Activated naive CD4-positive, alpha-beta T cell treated with anti-CD3 and anti-CD28 coated beads, Interleukin-2, amount 50 U/mL, for 24 hours (primary cell): ENCODE measurements around the gene PLB1.
"Not testable (repeated sequence)": the region's sequence is repeated elsewhere in the genome, so short reads cannot be mapped to it uniquely, and the experiment has no call there.

ENCODE experiments used
- H3K27ac Mint-ChIP-seq: one replicate; pipeline ENCODE4 v1.8.0; 2021; ENCODE audit warnings: mild to moderate bottlenecking, mixed read lengths
- H3K27me3 Mint-ChIP-seq: one replicate; pipeline ENCODE4 v1.8.0; 2021; ENCODE audit warnings: mixed read lengths
- H3K36me3 Mint-ChIP-seq: one replicate; pipeline ENCODE4 v1.8.0; 2021; ENCODE audit warnings: mixed read lengths
- H3K4me1 Mint-ChIP-seq: one replicate; pipeline ENCODE4 v1.8.0; 2021; ENCODE audit warnings: mixed read lengths
- H3K4me3 Mint-ChIP-seq: one replicate; pipeline ENCODE4 v1.8.0; 2021; ENCODE audit warnings: mild to moderate bottlenecking, mixed read lengths
- H3K9me3 Mint-ChIP-seq: one replicate; pipeline ENCODE4 v1.8.0; 2021; ENCODE audit warnings: mixed read lengths

The PLB1 gene

GRCh38 chr2:28457237-28457636, 38.6 kb upstream of the PLB1 start:
- Mint-ChIP-seq H3K27me3 (no peaks in the 10 kb centered on the region), H3K4me3 (no peak overlapping the region), H3K9me3 (no peaks in the 10 kb centered on the region), H3K4me1 (no peaks in the 10 kb centered on the region), H3K36me3 (peaks cover under 1% of the 10 kb centered on the region), H3K27ac (no peak overlapping the region)

DNA sequence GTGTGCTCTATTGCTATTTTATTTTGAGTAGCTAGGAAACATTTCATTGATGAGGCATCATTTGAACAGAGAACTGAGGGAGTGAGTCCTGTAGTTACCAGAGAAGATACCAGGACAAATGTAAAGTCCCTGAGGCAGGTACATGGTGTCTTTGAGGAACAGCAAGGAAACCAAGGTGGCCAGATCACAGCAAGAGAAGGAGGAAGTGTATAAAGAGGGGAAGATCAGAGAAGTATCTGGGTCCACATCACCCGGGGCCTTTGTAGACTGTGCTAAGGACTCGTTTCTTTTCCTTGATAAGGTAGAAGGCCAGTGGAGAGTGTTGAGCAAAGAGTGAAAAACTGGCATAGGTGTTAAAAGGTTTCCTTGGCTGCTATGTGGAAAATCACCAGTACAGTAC, 34.8 kb upstream of the PLB1 start:
- H3K9me3 Mint-ChIP-seq = no peaks in the 10 kb centered on the region

DNA sequence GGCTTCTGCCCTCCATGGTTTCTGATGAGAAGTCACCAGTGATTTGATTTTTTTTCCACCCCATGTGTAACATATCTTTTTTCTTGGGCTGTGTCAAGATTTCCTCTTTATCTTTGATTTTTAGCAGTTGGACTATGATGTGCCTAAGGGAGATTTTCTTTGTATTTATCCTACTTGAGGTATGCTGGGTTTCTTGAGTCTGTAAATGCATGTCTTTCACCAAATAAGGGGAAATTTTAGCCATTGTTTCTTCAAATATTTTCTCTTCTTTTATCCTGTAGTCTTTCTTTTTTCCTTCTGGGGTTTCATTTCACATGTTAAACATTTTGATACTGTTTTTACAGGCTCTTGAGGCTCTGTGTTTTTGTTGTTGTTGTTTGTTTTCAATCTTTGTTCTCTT, 33.7 kb upstream of the PLB1 start:
- peaks cover 2% of the 10 kb centered on the region for H3K36me3 Mint-ChIP-seq
- H3K4me3 Mint-ChIP-seq = no peak overlapping the region
- no peaks in the 10 kb centered on the region for H3K9me3 Mint-ChIP-seq
- no peak overlapping the region for H3K27ac Mint-ChIP-seq
- no peaks in the 10 kb centered on the region for H3K4me1 Mint-ChIP-seq
- no peaks in the 10 kb centered on the region for H3K27me3 Mint-ChIP-seq

More for the DNA sequence above, 34.8 kb upstream of the PLB1 start:
- Mint-ChIP-seq H3K27ac (no peak overlapping the region), H3K27me3 (no peaks in the 10 kb centered on the region), H3K4me1 (no peaks in the 10 kb centered on the region), H3K4me3 (no peak overlapping the region), H3K36me3 (peaks cover 2% of the 10 kb centered on the region)

DNA sequence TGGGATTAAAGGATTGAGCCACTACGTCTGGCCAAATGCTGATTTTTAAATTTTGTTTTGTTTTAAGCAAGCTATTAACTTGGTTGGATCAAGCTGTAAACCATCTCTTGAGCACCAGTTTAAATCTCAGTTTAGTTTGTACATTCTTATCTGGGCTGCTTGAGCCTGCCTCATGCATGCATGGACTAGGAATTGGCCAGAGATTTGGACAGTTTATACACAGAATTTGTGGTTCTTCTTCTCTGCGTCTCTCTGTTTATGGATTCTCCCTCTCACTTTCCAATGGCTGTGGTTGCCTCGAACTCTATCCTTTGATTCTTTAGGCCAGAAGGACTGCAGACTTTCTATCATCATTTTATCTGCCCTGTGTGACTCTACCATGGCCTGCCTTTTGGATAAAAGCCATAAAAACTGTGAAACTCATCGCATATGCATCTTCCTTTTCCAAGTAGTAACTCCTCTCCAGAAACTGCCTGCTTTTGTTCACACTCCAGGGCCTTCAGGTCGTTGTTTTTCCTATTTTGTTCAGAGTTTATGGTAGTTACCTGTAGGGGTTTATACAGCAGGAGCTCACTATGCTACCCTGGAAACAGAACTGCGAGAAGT, 32.5 kb upstream of the PLB1 start:
- Mint-ChIP-seq H3K4me1 (no peaks in the 10 kb centered on the region), H3K27ac (no peak overlapping the region), H3K36me3 (peaks cover 2% of the 10 kb centered on the region), H3K9me3 (no peaks in the 10 kb centered on the region), H3K4me3 (no peak overlapping the region), H3K27me3 (no peaks in the 10 kb centered on the region)

GRCh38 chr2:28463893-28464292, 32.0 kb upstream of the PLB1 start:
- peaks cover 2% of the 10 kb centered on the region for H3K36me3 Mint-ChIP-seq
- H3K4me1 Mint-ChIP-seq = no peaks in the 10 kb centered on the region
- H3K9me3 Mint-ChIP-seq = no peaks in the 10 kb centered on the region
- H3K4me3 Mint-ChIP-seq = no peak overlapping the region
- H3K27ac Mint-ChIP-seq = no peak overlapping the region
- H3K27me3 Mint-ChIP-seq = no peaks in the 10 kb centered on the region

GRCh38 chr2:28465148-28465885, 30.5 kb upstream of the PLB1 start:
- H3K4me3 Mint-ChIP-seq = no peak overlapping the region
- H3K36me3 Mint-ChIP-seq = peaks cover 2% of the 10 kb centered on the region
- H3K27me3 Mint-ChIP-seq = no peaks in the 10 kb centered on the region
- peaks cover 9% of the 10 kb centered on the region for H3K4me1 Mint-ChIP-seq
- no peaks in the 10 kb centered on the region for H3K9me3 Mint-ChIP-seq
- no peak overlapping the region for H3K27ac Mint-ChIP-seq

DNA sequence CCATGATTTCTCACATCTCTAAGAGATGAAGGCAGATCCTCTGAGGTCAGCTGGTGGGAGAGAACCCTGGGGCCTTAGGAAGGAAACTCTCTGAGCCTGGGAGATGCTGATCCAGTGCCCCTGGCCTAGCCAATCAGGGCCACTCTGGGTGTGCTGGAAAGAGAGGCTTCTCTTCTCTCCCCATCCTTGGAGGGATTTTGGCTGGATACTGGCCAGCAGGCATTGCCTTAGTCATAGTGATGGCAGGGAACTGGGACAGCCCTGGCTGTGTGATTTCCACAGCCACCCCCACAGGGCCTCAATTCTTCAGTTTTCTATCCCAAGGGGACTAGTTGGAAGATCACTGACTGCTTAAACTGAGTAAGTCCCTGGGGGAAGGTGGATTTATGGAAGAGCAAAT, 26.6 kb upstream of the PLB1 start:
- peaks cover 24% of the 10 kb centered on the region for H3K4me1 Mint-ChIP-seq
- H3K27ac Mint-ChIP-seq = no peak overlapping the region

GRCh38 chr2:28469947-28470535, 25.8 kb upstream of the PLB1 start:
- H3K27me3 Mint-ChIP-seq = no peaks in the 10 kb centered on the region
- H3K36me3 Mint-ChIP-seq = no peaks in the 10 kb centered on the region
- H3K27ac Mint-ChIP-seq = peak overlapping the region; percentile 71
- no peak overlapping the region for H3K4me3 Mint-ChIP-seq
- peaks cover 24% of the 10 kb centered on the region for H3K4me1 Mint-ChIP-seq
- H3K9me3 Mint-ChIP-seq = no peaks in the 10 kb centered on the region

More for the DNA sequence above, 26.6 kb upstream of the PLB1 start:
- H3K9me3 Mint-ChIP-seq = no peaks in the 10 kb centered on the region
- H3K4me3 Mint-ChIP-seq = no peak overlapping the region
- H3K36me3 Mint-ChIP-seq = no peaks in the 10 kb centered on the region
- H3K27me3 Mint-ChIP-seq = no peaks in the 10 kb centered on the region

DNA sequence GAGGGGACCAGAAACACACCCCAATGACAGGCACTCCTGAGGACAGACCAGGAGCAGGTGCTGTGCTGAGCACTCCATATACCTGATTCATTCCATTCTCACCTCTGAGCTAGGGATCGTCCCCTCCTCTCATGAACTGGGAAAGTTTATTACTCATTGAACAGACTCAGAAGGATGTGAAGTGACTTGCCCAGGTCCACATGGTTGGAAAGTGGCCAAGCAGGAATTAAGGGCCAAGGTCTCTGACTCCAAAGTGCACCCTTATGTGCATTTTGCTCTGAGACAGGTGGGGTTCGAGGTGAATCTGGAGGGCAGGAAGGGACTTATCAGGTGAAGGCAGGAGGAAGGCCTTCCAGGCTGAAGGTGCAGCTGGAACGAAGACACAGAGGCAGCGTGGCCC, 25.1 kb upstream of the PLB1 start:
- Mint-ChIP-seq H3K9me3 (no peaks in the 10 kb centered on the region), H3K27me3 (no peaks in the 10 kb centered on the region), H3K27ac (peak overlapping the region; percentile 69), H3K36me3 (no peaks in the 10 kb centered on the region), H3K4me1 (peaks cover 24% of the 10 kb centered on the region), H3K4me3 (no peak overlapping the region)

DNA sequence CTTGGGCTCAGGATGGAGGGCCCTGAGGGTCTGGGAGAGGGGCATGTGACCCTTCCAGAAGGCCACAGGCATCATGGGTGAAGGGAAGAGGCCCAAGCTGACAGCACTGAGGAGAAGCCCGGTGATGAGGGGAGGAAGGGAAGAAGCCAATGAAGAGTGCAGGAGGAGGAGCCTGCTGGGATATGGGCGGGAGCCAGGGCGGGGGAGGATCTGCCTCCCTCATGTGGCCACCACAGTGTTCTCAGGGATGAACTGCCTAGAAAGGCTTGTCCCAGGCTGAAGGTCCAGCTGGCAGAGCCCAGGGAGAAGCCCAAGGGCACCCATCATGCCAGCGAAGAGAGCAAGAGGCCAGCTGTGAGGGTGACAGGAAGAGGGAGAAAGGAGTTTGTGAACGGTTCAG, 24.6 kb upstream of the PLB1 start:
- H3K4me1 Mint-ChIP-seq = peaks cover 24% of the 10 kb centered on the region
- peak overlapping the region; percentile 57 for H3K27ac Mint-ChIP-seq
- H3K9me3 Mint-ChIP-seq = no peaks in the 10 kb centered on the region
- H3K27me3 Mint-ChIP-seq = no peaks in the 10 kb centered on the region
- no peak overlapping the region for H3K4me3 Mint-ChIP-seq
- no peaks in the 10 kb centered on the region for H3K36me3 Mint-ChIP-seq

- H3K4me3 Mint-ChIP-seq = no peak overlapping the region
- H3K27me3 Mint-ChIP-seq = no peaks in the 10 kb centered on the region
- peaks cover 24% of the 10 kb centered on the region for H3K4me1 Mint-ChIP-seq
- H3K27ac Mint-ChIP-seq = no peak overlapping the region
- no peaks in the 10 kb centered on the region for H3K9me3 Mint-ChIP-seq
- H3K36me3 Mint-ChIP-seq = no peaks in the 10 kb centered on the region
These were observed 24.1 kb upstream of the PLB1 start for GRCh38 chr2:28471701-28472236.

DNA sequence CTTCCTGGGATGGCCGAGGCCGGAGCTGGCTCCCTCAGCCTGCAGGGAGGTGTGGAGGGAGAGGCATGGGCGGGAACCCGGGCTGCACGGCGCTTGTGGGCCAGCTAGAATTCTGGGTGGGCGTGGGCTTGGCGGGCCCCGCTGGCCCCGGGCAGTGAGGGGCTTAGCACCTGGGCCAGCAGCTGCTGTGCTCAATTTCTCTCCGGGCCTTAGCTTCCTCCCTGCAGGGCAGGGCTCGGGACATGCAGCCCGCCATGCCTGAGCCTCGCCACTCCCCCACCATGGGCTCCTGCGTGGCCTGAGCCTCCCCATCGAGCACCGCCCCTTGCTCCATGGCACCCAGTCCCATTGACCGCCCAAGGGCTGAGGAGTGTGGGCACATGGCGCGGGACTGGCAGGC, 23.2 kb upstream of the PLB1 start:
- peaks cover 24% of the 10 kb centered on the region for H3K4me1 Mint-ChIP-seq
- not testable (repeated sequence) for H3K27ac Mint-ChIP-seq, H3K27me3 Mint-ChIP-seq, H3K4me3 Mint-ChIP-seq, H3K9me3 Mint-ChIP-seq, H3K36me3 Mint-ChIP-seq

- peaks cover 17% of the 10 kb centered on the region for H3K4me1 Mint-ChIP-seq
- H3K27me3 Mint-ChIP-seq = no peaks in the 10 kb centered on the region
- peak overlapping the region; percentile 69 for H3K27ac Mint-ChIP-seq
- no peaks in the 10 kb centered on the region for H3K36me3 Mint-ChIP-seq
- H3K4me3 Mint-ChIP-seq = no peak overlapping the region
- no peaks in the 10 kb centered on the region for H3K9me3 Mint-ChIP-seq
These were observed 20.7 kb upstream of the PLB1 start for GRCh38 chr2:28475088-28475595.

- Mint-ChIP-seq H3K36me3 (no peaks in the 10 kb centered on the region), H3K27me3 (no peaks in the 10 kb centered on the region), H3K4me1 (peaks cover 2% of the 10 kb centered on the region), H3K9me3 (no peaks in the 10 kb centered on the region), H3K27ac (no peak overlapping the region), H3K4me3 (no peak overlapping the region)
These were observed 18.8 kb upstream of the PLB1 start for GRCh38 chr2:28477087-28477486.

GRCh38 chr2:28477645-28478044, 18.2 kb upstream of the PLB1 start:
- no peaks in the 10 kb centered on the region for H3K4me1 Mint-ChIP-seq
- H3K36me3 Mint-ChIP-seq = peaks cover 2% of the 10 kb centered on the region
- no peak overlapping the region for H3K27ac Mint-ChIP-seq
- no peak overlapping the region for H3K4me3 Mint-ChIP-seq
- H3K27me3 Mint-ChIP-seq = no peaks in the 10 kb centered on the region
- no peaks in the 10 kb centered on the region for H3K9me3 Mint-ChIP-seq

DNA sequence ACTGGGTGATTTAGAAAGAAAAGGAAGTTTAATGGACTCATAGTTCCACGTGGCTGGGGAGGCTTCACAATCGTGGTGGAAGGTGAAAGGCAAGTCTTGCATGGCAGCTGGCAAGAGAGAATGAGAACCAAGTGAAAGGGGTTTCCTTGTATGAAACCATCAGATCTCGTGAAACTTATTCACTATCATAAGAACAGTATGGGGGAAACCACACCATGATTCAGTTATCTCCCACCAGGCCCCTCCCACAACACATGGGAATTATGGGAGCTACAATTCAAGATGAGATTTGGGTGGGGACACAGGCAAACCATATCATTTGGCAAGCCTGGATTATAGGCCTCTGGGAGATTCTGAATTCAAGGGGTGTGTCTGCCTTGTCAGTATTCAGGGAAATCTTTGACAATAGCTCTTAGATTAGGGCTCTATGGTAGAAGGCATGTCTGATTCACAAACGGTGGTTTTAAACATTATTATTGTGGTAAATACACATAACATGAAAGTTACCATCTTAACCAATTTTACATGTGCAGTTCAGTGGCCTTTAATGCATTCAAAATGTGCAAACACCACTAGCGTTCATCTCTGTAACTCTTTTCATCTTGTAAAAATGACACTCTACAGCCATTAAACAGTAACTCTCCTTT, 15.3 kb upstream of the PLB1 start:
- Mint-ChIP-seq H3K36me3 (peaks cover 3% of the 10 kb centered on the region), H3K9me3 (no peaks in the 10 kb centered on the region), H3K4me1 (no peaks in the 10 kb centered on the region), H3K27me3 (no peaks in the 10 kb centered on the region), H3K27ac (no peak overlapping the region), H3K4me3 (no peak overlapping the region)
